Calu3 (cell line): ENCODE measurements around the gene ARHGEF12. TPM values are rescaled to one million over a fixed set of nuclear protein-coding genes. Genes with fewer than 3 reads are reported as not detected.

Source experiments
- BruUV-seq: library from RNA; stranded (reverse); fragments of 400-500 nt; replicated peaks from 2 replicates; lab custom pipeline; 2021; lab: Mats Ljungman, UMichigan
- CTCF ChIA-PET: fragments of 300-600 bp; sonication (Branson Sonifier 250); formaldehyde crosslinking; loops from one replicate; lab custom pipeline; 2022; ENCODE audit warnings: antibody characterized with exemption; lab: Charles Lee
- DNase-seq: peaks from one replicate; pipeline ENCODE4 v3.0.0; 2022
- H3K27ac Mint-ChIP-seq: one replicate; pipeline ENCODE4 v1.8.0; 2022; ENCODE audit warnings: mixed read lengths; ENCODE audit not compliant: unreplicated experiment
- H3K27me3 Mint-ChIP-seq: one replicate; pipeline ENCODE4 v1.8.0; 2022; ENCODE audit warnings: mixed read lengths; ENCODE audit not compliant: unreplicated experiment
- H3K36me3 Mint-ChIP-seq: one replicate; pipeline ENCODE4 v1.8.0; 2022; ENCODE audit warnings: mild to moderate bottlenecking, moderate library complexity, mixed read lengths; ENCODE audit not compliant: insufficient read depth, unreplicated experiment
- H3K4me1 Mint-ChIP-seq: one replicate; pipeline ENCODE4 v1.8.0; 2022; ENCODE audit warnings: mild to moderate bottlenecking, low read depth, mixed read lengths; ENCODE audit not compliant: unreplicated experiment
- H3K4me3 Mint-ChIP-seq: one replicate; pipeline ENCODE4 v1.8.0; 2022; ENCODE audit warnings: mild to moderate bottlenecking, low read depth, moderate library complexity, mixed read lengths; ENCODE audit not compliant: unreplicated experiment
- H3K9me3 Mint-ChIP-seq: one replicate; pipeline ENCODE4 v1.8.0; 2022; ENCODE audit warnings: low read depth, mixed read lengths; ENCODE audit not compliant: unreplicated experiment
- CTCF ChIP-seq: fragments of 200-600 bp; IDR thresholded peaks from one replicate; pipeline ENCODE4 v1.8.0; 2022; ENCODE audit warnings: antibody characterized with exemption; ENCODE audit not compliant: unreplicated experiment
- intact Hi-C: fragments of 100-400 bp; cut with micrococcal nuclease; formaldehyde crosslinking; loops from one replicate; pipeline ENCODE4 v1.10.0; 2022; ENCODE audit not compliant: unreplicated experiment
- total RNA-seq: library from RNA; stranded (reverse); gene quantifications from 2 replicates; pipeline ENCODE4 v1.2.3, GENCODE V29; 2022

The ARHGEF12 gene
- total RNA-seq, 1 experiment from 2014 or later: 50.0 TPM

GRCh38 chr11:120446802-120447201 lies 110.6 kb downstream of the ARHGEF12 start:
- CTCF ChIA-PET: no interaction called here
- no peaks in the 10 kb centered on the region for H3K9me3 Mint-ChIP-seq
- H3K27me3 Mint-ChIP-seq: no peaks in the 10 kb centered on the region
- no peak overlapping the region for H3K4me3 Mint-ChIP-seq
- no peaks in the 10 kb centered on the region for H3K4me1 Mint-ChIP-seq
- intact Hi-C loops: no loop called here
- no peak for DNase-seq
- BruUV-seq: no TSS peak
- no peak for TF ChIP-seq CTCF
- H3K27ac Mint-ChIP-seq: no peak overlapping the region
- peaks cover 34% of the 10 kb centered on the region for H3K36me3 Mint-ChIP-seq

GRCh38 chr11:120448240-120448639 lies 112.0 kb downstream of the ARHGEF12 start:
- Mint-ChIP-seq H3K4me1 (no peaks in the 10 kb centered on the region), H3K27ac (no peak overlapping the region), H3K9me3 (no peaks in the 10 kb centered on the region), H3K27me3 (no peaks in the 10 kb centered on the region), H3K4me3 (no peak overlapping the region), H3K36me3 (peaks cover 37% of the 10 kb centered on the region)
- no peak for DNase-seq
- CTCF ChIA-PET: no interaction called here
- intact Hi-C loops: no loop called here
- no peak for TF ChIP-seq CTCF
- BruUV-seq: no TSS peak

- CTCF ChIA-PET: no interaction called here
- no peak for TF ChIP-seq CTCF
- Mint-ChIP-seq H3K27me3 (no peaks in the 10 kb centered on the region), H3K4me3 (no peak overlapping the region), H3K4me1 (no peaks in the 10 kb centered on the region), H3K27ac (no peak overlapping the region), H3K9me3 (no peaks in the 10 kb centered on the region), H3K36me3 (peaks cover 43% of the 10 kb centered on the region)
- no peak for DNase-seq
- intact Hi-C loops: no loop called here
- no TSS peak for BruUV-seq
These were observed 119.3 kb downstream of the ARHGEF12 start for GRCh38 chr11:120455487-120455886.

GRCh38 chr11:120457996-120458395 lies 121.8 kb downstream of the ARHGEF12 start:
- H3K4me1 Mint-ChIP-seq: no peaks in the 10 kb centered on the region
- BruUV-seq: no TSS peak
- no peak overlapping the region for H3K4me3 Mint-ChIP-seq
- no peaks in the 10 kb centered on the region for H3K9me3 Mint-ChIP-seq
- H3K36me3 Mint-ChIP-seq: peaks cover 32% of the 10 kb centered on the region
- H3K27me3 Mint-ChIP-seq: no peaks in the 10 kb centered on the region
- intact Hi-C loops: no loop called here
- no peak for TF ChIP-seq CTCF
- H3K27ac Mint-ChIP-seq: no peak overlapping the region
- DNase-seq: no peak
- CTCF ChIA-PET: no interaction called here
